Fibroblast of mammary gland (primary cell): ENCODE data around the gene PRDM10.

Source experiments
- DNase-seq: peaks from one replicate; pipeline ENCODE4 v3.0.0-alpha.2; 2010; ENCODE audit warnings: low read depth
- H3K4me3 ChIP-seq: 2 replicates; pipeline ENCODE4 v1.5.1; 2011; ENCODE audit warnings: low read depth, mild to moderate bottlenecking, low read length, moderate library complexity; ENCODE audit not compliant: control insufficient read depth
- CTCF ChIP-seq: conservative IDR thresholded peaks from 2 replicates; pipeline ENCODE4 v1.5.1; 2011; ENCODE audit warnings: low read depth, low read length, inconsistent platforms; ENCODE audit not compliant: control insufficient read depth, insufficient read depth

PRDM10 gene

DNA sequence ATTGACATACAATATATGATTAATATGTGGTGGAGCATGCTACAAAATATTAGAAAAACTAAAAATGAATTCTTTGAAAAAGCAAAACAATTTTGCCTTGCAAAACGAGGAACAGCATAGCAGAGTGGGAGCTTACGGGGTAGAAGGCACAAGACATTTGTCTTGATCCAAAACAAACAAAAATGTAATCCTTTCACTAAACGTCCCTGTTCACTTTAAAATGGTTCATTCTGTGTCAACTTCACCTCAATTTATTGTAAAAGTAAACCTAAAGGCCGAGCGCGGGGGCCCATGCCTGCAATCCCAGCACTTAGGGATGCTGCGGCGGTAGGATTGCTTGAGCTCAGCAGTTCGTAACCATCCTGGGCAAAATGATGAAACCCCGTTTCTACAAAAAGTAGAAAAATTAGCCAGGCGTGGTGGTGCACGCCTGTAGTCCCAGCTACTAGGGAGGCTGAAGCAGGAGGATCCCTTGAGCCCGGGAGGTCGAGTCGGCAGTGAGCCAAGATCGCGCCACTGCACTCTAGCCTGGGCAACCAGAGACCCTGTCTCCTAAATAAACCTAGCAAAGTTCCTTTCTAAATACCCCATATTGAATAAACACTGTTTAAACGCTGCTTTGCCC is 2.0 kb downstream of the PRDM10 start:
- DNase-seq: no peak
- no peak overlapping the region for H3K4me3 ChIP-seq
- no peak for TF ChIP-seq CTCF

DNA sequence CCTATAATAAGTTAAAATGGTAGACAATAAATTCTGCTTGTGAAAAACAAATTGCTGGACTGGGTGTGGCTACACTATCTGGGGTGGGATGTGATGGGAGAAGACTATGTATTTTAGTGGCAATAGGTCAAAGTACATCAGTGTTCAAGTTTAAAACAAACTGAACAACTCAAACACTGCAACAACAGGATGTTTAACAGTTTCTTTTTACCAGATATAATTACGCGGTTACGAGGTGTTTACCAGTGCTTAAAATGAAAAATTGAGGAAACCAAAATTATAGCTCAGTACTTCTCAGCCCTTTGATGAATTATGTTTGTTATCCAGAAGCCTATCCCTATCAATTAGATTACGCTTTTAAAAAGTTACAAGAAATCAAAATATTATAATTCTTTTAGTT is 3.2 kb downstream of the PRDM10 start:
- H3K4me3 ChIP-seq: no peak overlapping the region
- TF ChIP-seq CTCF: no peak
- no peak for DNase-seq

DNA sequence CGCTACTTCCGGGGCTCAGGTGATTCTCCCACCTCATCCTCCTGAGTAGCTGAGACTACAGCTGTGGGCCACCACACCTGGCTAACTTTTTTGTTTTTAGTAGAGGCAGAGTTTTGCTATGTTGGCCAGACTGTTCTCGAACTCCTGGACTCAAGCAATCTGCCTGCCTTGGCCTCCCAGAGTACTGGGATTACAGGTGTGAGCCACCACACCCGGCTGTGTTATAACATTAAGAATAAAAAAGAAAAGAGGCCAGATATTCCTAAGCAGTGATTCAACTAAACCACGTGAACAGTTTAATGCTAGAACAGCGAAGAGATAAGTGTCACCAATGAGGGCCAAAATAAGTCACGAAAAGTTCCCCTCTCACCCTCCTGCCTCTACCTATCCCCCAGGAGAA is 3.7 kb downstream of the PRDM10 start:
- TF ChIP-seq CTCF: no peak
- no peak for DNase-seq
- H3K4me3 ChIP-seq: no peak overlapping the region

- no peak overlapping the region for H3K4me3 ChIP-seq
- no peak for TF ChIP-seq CTCF
- no peak for DNase-seq
Observed at GRCh38 chr11:129998107-129998506, 4.5 kb downstream of the PRDM10 start.

DNA sequence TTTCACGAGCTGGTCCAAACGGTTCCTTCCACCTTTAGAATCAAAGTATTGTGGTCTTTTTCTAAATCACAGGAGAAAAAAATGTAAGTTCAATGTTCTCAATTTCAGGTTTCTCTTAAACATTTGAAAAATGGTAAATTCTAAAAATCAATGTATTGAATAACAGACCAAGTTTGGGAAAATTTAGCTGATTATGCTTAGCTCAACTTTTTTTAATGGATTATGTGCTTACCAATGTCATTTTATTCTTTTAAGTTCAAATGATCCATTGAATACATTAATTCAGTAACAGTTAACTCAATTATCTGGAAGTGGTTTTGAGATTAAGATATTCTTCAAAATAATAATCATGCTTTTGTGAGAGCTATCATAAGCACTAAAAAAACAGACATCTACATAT is 5.1 kb downstream of the PRDM10 start:
- no peak for DNase-seq
- no peak overlapping the region for H3K4me3 ChIP-seq
- no peak for TF ChIP-seq CTCF

- H3K4me3 ChIP-seq: no peak overlapping the region
- no peak for DNase-seq
- TF ChIP-seq CTCF: no peak
Observed at GRCh38 chr11:129996113-129996870, 6.3 kb downstream of the PRDM10 start.
